ENCODE measurements around the gene KDM6B.
"Not testable (repeated sequence)": the region's sequence is repeated elsewhere in the genome, so short reads cannot be mapped to it uniquely, and the experiment has no call there.

Gene KDM6B

GRCh38 chr17:7833795-7834541 lies at the start of gene KDM6B:
Gene KDM6B (plus strand): TSS chr17:7834217. CDS start chr17:7845555, 11,338 bp downstream.
- peak; percentile 85 for DNase-seq

GRCh38 chr17:7786866-7787265 lies 47.2 kb upstream of the KDM6B start:
- no peak for DNase-seq

- DNase-seq = no peak
Observed at GRCh38 chr17:7789131-7789530, 44.9 kb upstream of the KDM6B start.

DNA sequence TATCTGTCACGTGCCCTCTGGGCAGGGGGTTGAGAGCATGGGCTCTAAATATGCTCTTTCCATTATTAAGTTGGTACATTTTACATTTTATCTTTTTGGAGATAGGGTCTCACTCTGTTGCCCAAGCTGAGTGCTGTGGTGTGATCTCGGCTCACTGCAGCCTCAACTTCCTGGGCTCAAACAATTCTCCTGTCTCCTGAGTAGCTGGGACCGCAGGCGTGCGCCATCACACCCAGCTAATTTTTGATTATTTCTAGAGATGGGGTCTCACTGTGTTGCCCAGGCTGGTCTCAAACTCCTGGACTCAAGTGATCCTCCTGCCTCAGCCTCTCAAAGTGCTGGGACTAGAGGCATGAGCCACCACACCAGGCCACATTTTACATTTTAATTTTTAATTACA lies 43.9 kb upstream of the KDM6B start:
- no peak for DNase-seq

- no peak for DNase-seq
Observed at GRCh38 chr17:7792611-7793010, 41.4 kb upstream of the KDM6B start.

- no peak for DNase-seq
Observed at GRCh38 chr17:7794075-7794663, 39.8 kb upstream of the KDM6B start.

- no peak for DNase-seq
Observed at GRCh38 chr17:7797976-7798375, 36.0 kb upstream of the KDM6B start.

- no peak for DNase-seq
Observed at GRCh38 chr17:7798839-7799238, 35.2 kb upstream of the KDM6B start.

- no peak for DNase-seq
Observed at GRCh38 chr17:7803981-7804380, 30.0 kb upstream of the KDM6B start.

DNA sequence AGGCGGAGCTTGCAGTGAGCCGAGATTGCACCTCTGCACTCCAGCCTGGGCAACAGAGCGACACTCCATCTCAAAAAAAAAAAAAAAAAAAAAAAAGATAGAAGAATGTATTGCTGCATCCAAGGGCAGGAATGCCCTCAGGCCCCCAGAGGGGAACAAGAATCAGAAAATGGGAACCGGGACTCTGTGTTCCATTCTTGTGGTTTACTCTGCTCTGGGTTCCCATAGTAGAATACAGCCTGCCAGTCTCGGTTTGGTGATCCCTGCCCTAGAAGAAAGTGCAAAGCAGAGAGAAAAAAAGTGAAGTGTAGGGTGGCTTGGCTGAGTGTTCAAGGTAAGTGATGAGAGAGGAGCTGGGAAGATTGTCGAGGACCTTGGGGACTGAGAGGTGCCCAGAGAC lies 27.4 kb upstream of the KDM6B start:
- no peak for DNase-seq

GRCh38 chr17:7807206-7807605 lies 26.8 kb upstream of the KDM6B start:
- DNase-seq = no peak

GRCh38 chr17:7809086-7809790 lies 24.8 kb upstream of the KDM6B start:
- DNase-seq = no peak

GRCh38 chr17:7809791-7810343 lies 24.1 kb upstream of the KDM6B start:
- not testable (repeated sequence) for DNase-seq

GRCh38 chr17:7811251-7811650 lies 22.8 kb upstream of the KDM6B start:
- DNase-seq = no peak

GRCh38 chr17:7814969-7815368 lies 19.0 kb upstream of the KDM6B start:
- DNase-seq = no peak

GRCh38 chr17:7816926-7817642 lies 16.9 kb upstream of the KDM6B start:
- no peak for DNase-seq

DNA sequence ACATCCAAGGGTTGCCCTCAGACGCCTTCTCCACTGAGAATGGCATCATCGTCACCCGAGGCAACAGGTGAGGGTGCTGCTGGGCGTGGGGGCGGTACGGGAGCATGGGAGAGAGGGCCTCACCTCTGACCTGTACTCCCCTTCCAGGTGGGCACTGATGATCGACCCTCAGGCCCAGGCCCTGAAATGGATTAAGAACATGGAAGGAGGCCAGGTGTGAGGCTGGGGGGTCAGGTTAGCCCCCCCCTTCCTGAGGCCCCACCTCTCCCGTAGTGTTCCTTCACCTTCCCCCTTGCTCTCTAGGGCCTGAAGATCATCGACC lies 16.4 kb upstream of the KDM6B start:
- DNase-seq = no peak

DNA sequence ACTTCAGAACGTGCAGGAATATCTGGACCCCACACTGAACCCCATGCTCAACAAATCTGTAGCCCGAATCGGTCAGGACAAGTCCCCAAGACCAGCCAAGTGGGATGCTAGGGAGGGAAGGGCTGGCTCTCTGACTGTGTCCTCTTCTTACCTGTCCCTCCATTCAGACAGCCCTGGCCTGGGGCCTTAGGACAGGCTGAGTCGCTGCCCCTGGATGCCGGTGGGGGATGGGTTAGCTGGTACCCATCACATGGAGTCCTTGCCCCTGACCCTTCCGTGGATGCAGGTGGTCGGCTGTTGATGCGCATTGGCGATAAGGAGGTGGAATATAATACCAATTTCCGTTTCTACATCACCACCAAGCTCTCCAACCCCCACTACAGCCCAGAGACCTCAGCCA lies 16.0 kb upstream of the KDM6B start:
- no peak for DNase-seq

DNA sequence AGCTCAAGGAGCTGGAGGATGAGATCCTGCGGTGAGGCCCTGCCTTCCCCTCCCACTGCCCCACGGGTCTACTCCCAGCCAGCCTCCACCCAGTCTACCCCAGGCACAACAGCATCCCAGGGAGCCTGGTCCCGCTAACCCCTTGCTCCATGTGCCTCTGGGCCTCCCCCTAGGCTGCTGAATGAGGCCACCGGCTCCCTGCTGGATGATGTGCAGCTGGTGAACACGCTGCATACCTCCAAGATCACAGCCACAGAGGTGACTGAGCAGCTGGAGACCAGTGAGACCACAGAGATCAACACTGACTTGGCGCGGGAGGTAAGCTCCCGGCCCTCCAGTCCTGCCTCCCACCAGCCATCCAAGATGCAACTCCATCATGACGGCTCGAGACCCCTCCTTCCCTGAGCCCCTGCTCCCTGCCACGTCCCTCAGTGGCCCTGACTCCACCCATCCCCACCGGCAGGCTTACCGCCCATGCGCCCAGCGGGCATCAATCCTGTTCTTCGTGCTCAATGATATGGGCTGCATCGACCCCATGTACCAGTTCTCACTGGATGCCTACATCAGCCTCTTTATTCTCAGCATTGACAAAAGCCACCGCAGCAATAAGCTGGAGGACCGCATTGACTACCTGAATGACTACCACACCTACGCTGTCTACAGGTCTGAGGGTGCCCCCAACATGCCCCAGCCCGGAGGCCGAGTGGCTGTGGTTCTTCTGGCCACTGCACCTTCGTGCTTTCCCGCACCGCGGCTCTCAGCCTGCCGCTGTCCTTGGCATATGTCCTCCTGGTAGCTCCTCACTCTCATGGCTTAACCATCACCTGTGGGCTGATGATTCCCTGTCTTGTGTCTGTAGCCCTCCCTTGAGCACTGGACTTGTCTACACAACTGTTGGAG lies 15.0 kb upstream of the KDM6B start:
- DNase-seq = no peak

- DNase-seq = no peak
Observed at GRCh38 chr17:7820231-7820630, 13.8 kb upstream of the KDM6B start.

DNA sequence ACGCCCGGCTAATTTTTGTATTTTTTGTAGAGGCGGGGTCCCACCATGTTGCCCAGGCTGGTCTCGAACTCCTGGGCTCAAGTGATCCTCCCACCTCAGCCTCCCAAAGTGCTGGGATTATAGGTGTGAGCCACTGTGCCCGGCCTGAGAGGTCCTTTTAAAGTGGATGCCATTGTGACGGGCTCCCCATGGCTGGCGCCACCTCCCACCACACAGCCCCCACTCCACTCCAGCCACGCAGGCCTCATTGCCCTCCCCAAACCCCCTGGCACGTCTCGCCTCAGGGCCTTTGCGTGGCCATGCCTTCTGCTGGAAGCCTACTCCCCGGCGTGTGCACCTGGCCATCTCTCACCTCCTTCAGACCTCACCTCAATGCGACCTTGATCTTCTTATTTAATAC lies 11.9 kb upstream of the KDM6B start:
- no peak for DNase-seq

- no peak for DNase-seq
Observed at GRCh38 chr17:7823581-7824001, 10.4 kb upstream of the KDM6B start.
